Omental fat pad (tissue), 4 donors: Measurements from ENCODE around the gene NAB2. TPM values are rescaled to one million over a fixed set of nuclear protein-coding genes. Genes with fewer than 3 reads are reported as not detected.

ENCODE experiments used
- ATAC-seq: fragments of 150-250 bp; one replicate; pipeline ENCODE4 v1.9.1; 2016; ENCODE audit warnings: mild to moderate bottlenecking, moderate library complexity; ENCODE audit not compliant: low FRiP score
- DNase-seq: peaks from one replicate; pipeline ENCODE4 v3.0.0-alpha.2; 2019; ENCODE audit warnings: low spot score
- total RNA-seq, 4 donors: library from RNA; depleted of rRNA; stranded (reverse); fragments of >200 nt; gene quantifications; one replicate each; pipeline ENCODE4 v1.1.0, GENCODE V29; 2016
- TF ChIP-seq, protein P1 (sequence below), 3 donors: fragments of 450-650 bp; IDR thresholded peaks; one replicate each; pipeline ENCODE4 v1.5.1; 2016 to 2017; ENCODE audit warnings: antibody characterized with exemption in 3 of 3, mild to moderate bottlenecking in 3 of 3, moderate library complexity in 2 of 3

Gene NAB2
- total RNA-seq, 4 donors from 2014 or later = 15.1 to 24.7 (median 18.1) TPM

GRCh38 chr12:57091638-57092528, 3.0 kb downstream of the NAB2 start:
- TF ChIP-seq, protein P1, sequence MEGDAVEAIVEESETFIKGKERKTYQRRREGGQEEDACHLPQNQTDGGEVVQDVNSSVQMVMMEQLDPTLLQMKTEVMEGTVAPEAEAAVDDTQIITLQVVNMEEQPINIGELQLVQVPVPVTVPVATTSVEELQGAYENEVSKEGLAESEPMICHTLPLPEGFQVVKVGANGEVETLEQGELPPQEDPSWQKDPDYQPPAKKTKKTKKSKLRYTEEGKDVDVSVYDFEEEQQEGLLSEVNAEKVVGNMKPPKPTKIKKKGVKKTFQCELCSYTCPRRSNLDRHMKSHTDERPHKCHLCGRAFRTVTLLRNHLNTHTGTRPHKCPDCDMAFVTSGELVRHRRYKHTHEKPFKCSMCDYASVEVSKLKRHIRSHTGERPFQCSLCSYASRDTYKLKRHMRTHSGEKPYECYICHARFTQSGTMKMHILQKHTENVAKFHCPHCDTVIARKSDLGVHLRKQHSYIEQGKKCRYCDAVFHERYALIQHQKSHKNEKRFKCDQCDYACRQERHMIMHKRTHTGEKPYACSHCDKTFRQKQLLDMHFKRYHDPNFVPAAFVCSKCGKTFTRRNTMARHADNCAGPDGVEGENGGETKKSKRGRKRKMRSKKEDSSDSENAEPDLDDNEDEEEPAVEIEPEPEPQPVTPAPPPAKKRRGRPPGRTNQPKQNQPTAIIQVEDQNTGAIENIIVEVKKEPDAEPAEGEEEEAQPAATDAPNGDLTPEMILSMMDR (IDR thresholded peaks at IDR 0.05) = no peak
- ATAC-seq = no peak
- no peak for DNase-seq

DNA sequence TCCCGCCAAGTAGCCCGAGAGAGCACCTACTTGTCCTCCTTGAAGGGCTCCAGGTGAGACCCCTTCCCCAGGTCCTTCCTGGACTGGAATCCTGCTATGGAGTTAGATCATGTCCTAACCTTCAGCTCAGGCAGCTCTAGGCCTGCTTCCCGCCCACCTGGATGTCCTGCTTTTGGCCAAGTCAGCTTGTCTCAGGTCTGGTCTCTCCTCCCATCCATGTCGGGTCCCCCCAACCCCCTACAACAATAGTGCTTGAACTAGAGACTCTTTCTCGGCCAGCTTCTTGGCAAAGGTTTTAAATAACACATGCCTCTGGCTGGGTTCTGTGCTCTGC, 3.6 kb downstream of the NAB2 start:
- DNase-seq (no peak), ATAC-seq (no peak)
- TF ChIP-seq, protein P1 (IDR thresholded peaks at IDR 0.05) = no peak

- no peak for DNase-seq
- TF ChIP-seq, protein P1 (IDR thresholded peaks at IDR 0.05) = no peak
- no peak for ATAC-seq
Measured at GRCh38 chr12:57092876-57093414, 4.0 kb downstream of the NAB2 start.

GRCh38 chr12:57093415-57094207, 4.7 kb downstream of the NAB2 start:
- TF ChIP-seq, protein P1 (IDR thresholded peaks at IDR 0.05) = no peak
- DNase-seq (no peak), ATAC-seq (peak; percentile 71)

DNA sequence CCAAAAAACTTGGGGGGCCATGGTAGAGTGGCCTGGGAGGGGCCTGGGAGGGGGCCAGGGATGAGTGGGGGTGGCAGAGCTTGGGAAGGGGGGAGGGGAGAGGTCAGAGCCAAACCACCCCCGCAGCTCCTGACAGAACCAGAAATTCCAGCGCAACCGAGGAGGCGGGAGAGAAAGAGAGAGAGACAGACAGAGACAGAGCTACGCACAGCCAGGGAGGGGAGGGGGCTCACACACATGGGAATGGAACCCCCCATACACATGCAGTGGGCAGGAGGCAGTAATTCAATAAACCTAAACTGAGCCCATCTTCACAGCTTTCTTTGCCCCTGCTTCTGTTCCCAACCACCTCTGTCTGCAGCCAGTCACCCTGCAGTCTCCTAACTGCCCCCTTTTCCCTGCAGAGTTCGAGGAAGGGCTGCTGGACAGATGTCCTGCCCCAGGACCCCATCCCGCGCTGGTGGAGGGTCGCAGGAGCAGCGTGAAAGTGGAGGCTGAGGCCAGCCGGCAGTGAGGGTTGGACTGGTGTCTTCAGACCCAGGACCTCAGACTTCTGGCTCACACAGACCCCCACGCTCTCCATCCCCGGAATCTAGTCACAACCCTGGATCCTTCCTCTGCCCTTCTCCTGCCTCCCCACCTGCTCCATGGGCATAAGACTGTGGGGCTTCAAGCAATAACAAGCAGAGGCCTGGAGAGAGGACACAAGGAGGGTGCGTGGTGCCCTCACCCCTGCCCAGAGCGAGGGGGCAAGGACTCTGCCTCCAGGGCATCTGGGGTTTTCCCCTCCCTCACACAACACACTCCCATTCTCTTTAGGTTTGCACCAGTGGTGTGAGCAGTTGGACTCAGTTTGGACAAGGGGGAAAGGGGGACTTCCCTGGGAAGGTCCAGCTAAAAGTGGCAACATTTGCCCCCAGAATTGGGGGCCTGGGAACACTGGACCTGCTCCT, 5.6 kb downstream of the NAB2 start:
- ATAC-seq (no peak), DNase-seq (no peak)
- TF ChIP-seq, protein P1 (IDR thresholded peaks at IDR 0.05) = no peak

- TF ChIP-seq, protein P1 (IDR thresholded peaks at IDR 0.05) = no peak
- DNase-seq (no peak), ATAC-seq (no peak)
Measured at GRCh38 chr12:57095440-57095839, 6.5 kb downstream of the NAB2 start.
